OCI-LY3 (cell line): Measurements from ENCODE around the gene ATG14.

ENCODE experiments used
- H2AFZ ChIP-seq: fragments of 200-600, 300-600 bp; shearing (Covaris generic); 2 replicates; pipeline ENCODE4 v1.6.0; 2014; ENCODE audit warnings: antibody characterized with exemption, low read depth, low read length
- H3K27ac ChIP-seq: fragments of 200-600, 300-600 bp; sonication (generic); 2 replicates; pipeline ENCODE4 v1.5.1; 2014; ENCODE audit warnings: mild to moderate bottlenecking, low read length, moderate library complexity, mixed read lengths
- H3K27me3 ChIP-seq: fragments of 200-600, 300-600 bp; sonication (generic); 2 replicates; pipeline ENCODE4 v1.6.1; 2014; ENCODE audit warnings: low read depth, low read length, mixed read lengths
- H3K36me3 ChIP-seq: fragments of 200-600, 300-600 bp; sonication (generic); replicated peaks from 2 replicates; pipeline ENCODE3; 2014; ENCODE audit warnings: low read depth, low read length, mixed read lengths
- H3K4me1 ChIP-seq: fragments of 300-600, 200-600 bp; sonication (generic); 2 replicates; pipeline ENCODE4 v1.6.1; 2014; ENCODE audit warnings: low read length, mixed read lengths
- H3K4me2 ChIP-seq: fragments of 200-600, 300-600 bp; sonication (generic); 2 replicates; pipeline ENCODE4 v1.6.1; 2014; ENCODE audit warnings: low read length, mixed read lengths
- H3K4me3 ChIP-seq: fragments of 300-600, 200-600 bp; sonication (generic); 2 replicates; pipeline ENCODE4 v1.5.1; 2014; ENCODE audit warnings: antibody characterized with exemption, mild to moderate bottlenecking, low read length, moderate library complexity
- H3K79me2 ChIP-seq: fragments of 300-600, 200-600 bp; shearing (Covaris generic); 2 replicates; pipeline ENCODE4 v1.6.1; 2014; ENCODE audit warnings: mild to moderate bottlenecking, low read length, mixed read lengths
- H3K9ac ChIP-seq: fragments of 300-600, 200-600 bp; shearing (Covaris generic); 2 replicates; pipeline ENCODE4 v1.6.0; 2014; ENCODE audit warnings: mild to moderate bottlenecking, low read length, moderate library complexity
- H3K9me3 ChIP-seq: fragments of 200-600, 300-600 bp; shearing (Covaris generic); 2 replicates; pipeline ENCODE4 v1.6.1; 2014; ENCODE audit warnings: low read length, mixed read lengths; ENCODE audit not compliant: insufficient read depth
- H4K20me1 ChIP-seq: fragments of 200-600, 300-600 bp; sonication (generic); 2 replicates; pipeline ENCODE4 v1.6.1; 2016; ENCODE audit warnings: low read length, mixed read lengths; ENCODE audit not compliant: insufficient read depth
- EZH2phosphoT487 ChIP-seq: fragments of 200-600 bp; shearing (Covaris generic); IDR thresholded peaks from 2 replicates; pipeline ENCODE4 v1.6.1; 2018; ENCODE audit warnings: antibody characterized with exemption, mixed run types, low read depth
- TF ChIP-seq, protein P1 (sequence below): fragments of 200-600, 300-600 bp; sonication (generic); IDR thresholded peaks from 2 replicates; pipeline ENCODE4 v1.5.1; 2014; ENCODE audit warnings: antibody characterized with exemption, low read length, low read depth

ATG14 gene

GRCh38 chr14:55446833-55447232 lies 35.2 kb upstream of the ATG14 start:
- Histone ChIP-seq H3K36me3 (no peaks in the 10 kb centered on the region), H4K20me1 (no peaks in the 10 kb centered on the region), H3K4me3 (no peak overlapping the region), H3K27me3 (no peaks in the 10 kb centered on the region), H3K4me2 (0 out of 2 replicates have a peak overlapping the region, but pooled peaks have one; percentile 8), H3K9me3 (no peaks in the 10 kb centered on the region), H3K4me1 (peaks cover 28% of the 10 kb centered on the region), H3K9ac (no peak overlapping the region), H3K79me2 (no peaks in the 10 kb centered on the region), H3K27ac (no peak overlapping the region), H2AFZ (no peak overlapping the region)
- TF ChIP-seq, protein P1, sequence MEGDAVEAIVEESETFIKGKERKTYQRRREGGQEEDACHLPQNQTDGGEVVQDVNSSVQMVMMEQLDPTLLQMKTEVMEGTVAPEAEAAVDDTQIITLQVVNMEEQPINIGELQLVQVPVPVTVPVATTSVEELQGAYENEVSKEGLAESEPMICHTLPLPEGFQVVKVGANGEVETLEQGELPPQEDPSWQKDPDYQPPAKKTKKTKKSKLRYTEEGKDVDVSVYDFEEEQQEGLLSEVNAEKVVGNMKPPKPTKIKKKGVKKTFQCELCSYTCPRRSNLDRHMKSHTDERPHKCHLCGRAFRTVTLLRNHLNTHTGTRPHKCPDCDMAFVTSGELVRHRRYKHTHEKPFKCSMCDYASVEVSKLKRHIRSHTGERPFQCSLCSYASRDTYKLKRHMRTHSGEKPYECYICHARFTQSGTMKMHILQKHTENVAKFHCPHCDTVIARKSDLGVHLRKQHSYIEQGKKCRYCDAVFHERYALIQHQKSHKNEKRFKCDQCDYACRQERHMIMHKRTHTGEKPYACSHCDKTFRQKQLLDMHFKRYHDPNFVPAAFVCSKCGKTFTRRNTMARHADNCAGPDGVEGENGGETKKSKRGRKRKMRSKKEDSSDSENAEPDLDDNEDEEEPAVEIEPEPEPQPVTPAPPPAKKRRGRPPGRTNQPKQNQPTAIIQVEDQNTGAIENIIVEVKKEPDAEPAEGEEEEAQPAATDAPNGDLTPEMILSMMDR = no peak
- TF ChIP-seq EZH2phosphoT487 = no peak

- no peak for TF ChIP-seq EZH2phosphoT487
- TF ChIP-seq, protein P1 = peak; percentile 88
- H3K4me1 ChIP-seq = peaks cover 22% of the 10 kb centered on the region
- H4K20me1 ChIP-seq = no peaks in the 10 kb centered on the region
- no peaks in the 10 kb centered on the region for H3K36me3 ChIP-seq
- no peak overlapping the region for H3K27ac ChIP-seq
- no peak overlapping the region for H3K9ac ChIP-seq
- no peak overlapping the region for H3K4me3 ChIP-seq
- H3K79me2 ChIP-seq = no peaks in the 10 kb centered on the region
- no peaks in the 10 kb centered on the region for H3K9me3 ChIP-seq
- no peaks in the 10 kb centered on the region for H3K27me3 ChIP-seq
- 0 out of 2 replicates have a peak overlapping the region, but pooled peaks have one; percentile 8 for H3K4me2 ChIP-seq
- H2AFZ ChIP-seq = no peak overlapping the region
These were observed 34.6 kb upstream of the ATG14 start for GRCh38 chr14:55446127-55446736.

DNA sequence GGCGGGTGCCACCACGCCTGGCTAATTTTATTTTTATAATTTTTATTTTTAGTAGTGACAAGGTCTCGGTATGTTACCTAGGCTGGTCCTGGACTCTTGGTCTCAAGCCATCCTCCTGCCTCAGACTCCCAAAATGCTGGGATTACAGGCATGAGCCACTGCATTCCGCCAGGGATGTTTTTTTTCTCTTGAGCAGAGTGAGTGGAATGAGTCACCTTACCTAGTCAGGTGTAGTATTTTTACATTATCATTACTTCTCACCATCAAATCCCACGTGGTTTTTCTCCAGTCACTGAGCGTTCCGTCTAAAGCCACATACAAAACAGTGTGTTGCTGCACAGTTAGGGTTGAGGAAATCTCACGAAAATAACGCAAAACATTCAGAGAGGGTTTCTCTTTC lies 29.7 kb upstream of the ATG14 start:
- Histone ChIP-seq H3K27me3 (peaks cover 16% of the 10 kb centered on the region), H3K9ac (no peak overlapping the region), H3K4me1 (peaks cover 3% of the 10 kb centered on the region), H3K9me3 (no peaks in the 10 kb centered on the region), H2AFZ (no peak overlapping the region), H3K27ac (no peak overlapping the region), H4K20me1 (no peaks in the 10 kb centered on the region), H3K4me2 (no peak overlapping the region), H3K4me3 (no peak overlapping the region), H3K79me2 (no peaks in the 10 kb centered on the region), H3K36me3 (no peaks in the 10 kb centered on the region)
- no peak for TF ChIP-seq EZH2phosphoT487
- TF ChIP-seq, protein P1 = no peak

GRCh38 chr14:55440385-55440784 lies 28.8 kb upstream of the ATG14 start, which contains the start of gene TBPL2:
TSS of gene TBPL2 (minus strand) at chr14:55440616. CDS start at chr14:55440449, 167 bp downstream.
- Histone ChIP-seq H3K9ac (no peak within 1 kb of the TSS), H3K4me3 (no peak within 1 kb of the TSS), H3K9me3 (no peaks in the 10 kb centered on the region), H3K27ac (no peak within 1 kb of the TSS), H2AFZ (no peak within 1 kb of the TSS), H3K79me2 (no peaks in the 10 kb centered on the region), H3K27me3 (peaks cover 23% of the 10 kb centered on the region), H3K36me3 (no peaks in the 10 kb centered on the region), H3K4me1 (peaks cover 2% of the 10 kb centered on the region; the same call in 1 of the 2 replicates), H4K20me1 (no peaks in the 10 kb centered on the region), H3K4me2 (no peak within 1 kb of the TSS)
- no peak for TF ChIP-seq EZH2phosphoT487
- TF ChIP-seq, protein P1 = no peak
